AG04450 (cell line): ENCODE measurements around the gene PRUNE2. TPM values are rescaled to one million over a fixed set of nuclear protein-coding genes. Genes with fewer than 3 reads are reported as not detected.
"Not testable (repeated sequence)": the region's sequence is repeated elsewhere in the genome, so short reads cannot be mapped to it uniquely, and the experiment has no call there.

Experiments
- CTCF ChIA-PET: fragments of 300-600, 350-600 bp; formaldehyde crosslinking; extraction: SDS; loops from one replicate; lab custom pipeline; 2022; ENCODE audit warnings: antibody characterized with exemption, inconsistent platforms; lab: Charles Lee
- POLR2A ChIA-PET: fragments of 350-600 bp; formaldehyde crosslinking; extraction: SDS; loops from one replicate; lab custom pipeline; 2021; ENCODE audit warnings: antibody characterized with exemption, inconsistent platforms; lab: Yijun Ruan, JAX
- DNase-seq: peaks from one replicate; pipeline ENCODE4 v3.0.0-alpha.2; 2011; ENCODE audit warnings: low read depth, low spot score
- H3K27ac ChIP-seq: one replicate; pipeline ENCODE4 v1.5.1; 2012; ENCODE audit warnings: low read depth, low read length, control low read depth
- H3K27me3 ChIP-seq: one replicate; pipeline ENCODE4 v1.6.0; 2012; ENCODE audit warnings: low read length; ENCODE audit not compliant: control insufficient read depth, insufficient read depth
- H3K4me3 ChIP-seq: 2 replicates; pipeline ENCODE4 v1.5.1; 2011; ENCODE audit warnings: mild to moderate bottlenecking, low read depth, low read length, control low read depth
- H3K9me3 ChIP-seq: 2 replicates; pipeline ENCODE4 v1.5.1; 2012; ENCODE audit warnings: low read length; ENCODE audit not compliant: control insufficient read depth, insufficient read depth
- CTCF ChIP-seq: IDR thresholded peaks from 2 replicates; pipeline ENCODE4 v1.5.1; 2011; ENCODE audit warnings: low read depth, low read length, control low read depth, inconsistent platforms
- polyA plus RNA-seq: library from polyadenylated mRNA; depleted of rRNA; stranded (reverse); fragments of >200 nt; gene quantifications from 2 replicates; pipeline ENCODE4 v1.2.3, GENCODE V29; 2011

The PRUNE2 gene
- polyA plus RNA-seq, 1 experiment = 1.1 TPM

- Histone ChIP-seq H3K27me3 (no peaks in the 10 kb centered on the region), H3K9me3 (no peaks in the 10 kb centered on the region), H3K27ac (no peak overlapping the region), H3K4me3 (no peak overlapping the region)
- ChIA-PET POLR2A (no interaction called here), CTCF (interaction anchor here (0.6 to 2.2 kb wide), 4 partner anchors 20 to 394 kb away, joined by 3 to 8 read pairs (median 4); no protein-coding TSS in a partner anchor)
- 0 out of 2 replicates have a peak, but pooled peaks have one; percentile 21 for TF ChIP-seq CTCF
- no peak for DNase-seq
Measured at GRCh38 chr9:76756268-76756640, 149.7 kb downstream of the PRUNE2 start.

- no peak for DNase-seq
- H3K4me3 ChIP-seq = no peak overlapping the region
- H3K9me3 ChIP-seq = no peaks in the 10 kb centered on the region
- ChIA-PET POLR2A (no interaction called here), CTCF (interaction anchor here (1.2 kb wide), 1 partner anchor 10 kb away, joined by 3 read pairs; no protein-coding TSS in a partner anchor)
- TF ChIP-seq CTCF = no peak
- H3K27ac ChIP-seq = no peak overlapping the region
- H3K27me3 ChIP-seq = no peaks in the 10 kb centered on the region
Measured at GRCh38 chr9:76751001-76751400, 154.9 kb downstream of the PRUNE2 start.

- POLR2A ChIA-PET = no interaction called here
Measured at GRCh38 chr9:76744336-76744735, 161.6 kb downstream of the PRUNE2 start.

GRCh38 chr9:76743931-76744330 lies 162.0 kb downstream of the PRUNE2 start:
- Histone ChIP-seq H3K27ac (no peak overlapping the region), H3K4me3 (no peak overlapping the region), H3K27me3 (no peaks in the 10 kb centered on the region), H3K9me3 (no peaks in the 10 kb centered on the region)
- POLR2A ChIA-PET = no interaction called here
- CTCF ChIA-PET = no interaction called here
- DNase-seq = no peak
- TF ChIP-seq CTCF = no peak

More at GRCh38 chr9:76744336-76744735, 161.6 kb downstream of the PRUNE2 start:
- DNase-seq = no peak
- TF ChIP-seq CTCF = no peak
- H3K27me3 ChIP-seq = no peaks in the 10 kb centered on the region
- H3K27ac ChIP-seq = no peak overlapping the region
- CTCF ChIA-PET = no interaction called here
- H3K9me3 ChIP-seq = no peaks in the 10 kb centered on the region
- no peak overlapping the region for H3K4me3 ChIP-seq

- POLR2A ChIA-PET, CTCF ChIA-PET, H3K27me3 ChIP-seq: not testable (repeated sequence)
Measured at GRCh38 chr9:76742890-76743289, 163.0 kb downstream of the PRUNE2 start.

More at GRCh38 chr9:76742890-76743289, 163.0 kb downstream of the PRUNE2 start:
- not testable (repeated sequence) for H3K27ac ChIP-seq, H3K9me3 ChIP-seq, DNase-seq, H3K4me3 ChIP-seq
